ENCODE measurements around the gene E4F1. TPM values are rescaled to one million over a fixed set of nuclear protein-coding genes. Genes with fewer than 3 reads are reported as not detected.

The E4F1 gene
- total and polyA plus RNA-seq, 2 donors (not counting 3 experiments of a cell fraction or from before 2014, with no cell fraction given), result 28.6 to 32.7 TPM

GRCh38 chr16:2199621-2200139 is 23.7 kb upstream of the E4F1 start:
- no peak overlapping the region for H3K27ac ChIP-seq (ENCODE audit: insufficient read depth, low read depth, low read length)
- POLR2A ChIA-PET, result no interaction called here
- H3K79me2 ChIP-seq (ENCODE audit: control insufficient read depth, insufficient read depth, low read length), result no peaks in the 10 kb centered on the region
- intact Hi-C loops (cut with micrococcal nuclease), result loop anchor here (5.0 kb wide), 1 partner anchor 53 kb away; the partner anchor contains the start of gene ECI1
- BruUV-seq (replicated peaks), result no TSS peak
- no peaks in the 10 kb centered on the region for H3K9me3 ChIP-seq (replicated peaks; ENCODE audit: control insufficient read depth, insufficient read depth, low read length)
- no peaks in the 10 kb centered on the region for H4K20me1 ChIP-seq (replicated peaks; ENCODE audit: control insufficient read depth, extremely low read depth, insufficient read depth, low read length)
- no peak overlapping the region for H3K4me2 ChIP-seq (ENCODE audit: insufficient read depth, low read length)
- DNase-seq (ENCODE audit: low read depth, low spot score), result no peak
- dilution Hi-C loops (cut with MboI; ENCODE audit: extremely low pct_ligation_motif_present, low sequenced_read_pairs), result no loop called here
- no peak for FAIRE-seq
- H3K36me3 ChIP-seq (ENCODE audit: control insufficient read depth in 2 of 2, extremely low read depth in 1 of 2, insufficient read depth in 2 of 2, low read length in 2 of 2), result no peaks in the 10 kb centered on the region
- no peak overlapping the region for H3K9ac ChIP-seq (replicated peaks; ENCODE audit: extremely low read depth, insufficient read depth, low read length)
- H2AFZ ChIP-seq (ENCODE audit: low read depth, low read length), result no peak overlapping the region
- H3K27me3 ChIP-seq (ENCODE audit: control insufficient read depth in 2 of 2, insufficient read depth in 2 of 2, low read length in 2 of 2), result peaks cover 27 to 36% of the 10 kb centered on the region in 2 experiments
- no peaks in the 10 kb centered on the region for H3K9me1 ChIP-seq (replicated peaks; ENCODE audit: control insufficient read depth, extremely low read depth, insufficient read depth, low read length)
- TF ChIP-seq JUN (IDR thresholded peaks at IDR 0.05; ENCODE audit: borderline replicate concordance, insufficient read depth, insufficient read length, low read depth) (no peak), FOS (IDR thresholded peaks at IDR 0.05; ENCODE audit: borderline replicate concordance, insufficient read depth, low read length) (no peak), POLR2A (IDR thresholded peaks at IDR 0.05; ENCODE audit: low read depth, low read length) (no peak), EZH2 (IDR thresholded peaks at IDR 0.05; ENCODE audit: borderline replicate concordance, low read depth, low read length, severe bottlenecking) (no peak), CTCF (IDR thresholded peaks at IDR 0.05; ENCODE audit: extremely low read depth in 1 of 2, insufficient read depth in 1 of 2, low read depth in 1 of 2, low read length in 2 of 2) (no peak), MAX (IDR thresholded peaks at IDR 0.05; ENCODE audit: insufficient read depth, insufficient read length) (no peak), GATA2 (IDR thresholded peaks at IDR 0.05; ENCODE audit: insufficient read depth, insufficient read length, low read depth, low read length) (no peak), POLR2AphosphoS5 (IDR thresholded peaks at IDR 0.05; ENCODE audit: insufficient read depth, low read depth, low read length) (no peak), MYC (IDR thresholded peaks at IDR 0.05; ENCODE audit: low read depth, low read length) (no peak)
- no peak overlapping the region for H3K4me3 ChIP-seq (replicated peaks in 1 of 3; ENCODE audit: insufficient read depth in 1 of 3, low read depth in 1 of 3, low read length in 3 of 3)
- H3K4me1 ChIP-seq (ENCODE audit: control insufficient read depth, extremely low read depth, insufficient read depth, low read length), result peaks cover under 1% of the 10 kb centered on the region
- CTCF ChIA-PET, result no interaction called here

Measured in endothelial cell of umbilical vein (primary cell).